Activated B cell treated with CpG ODN at 0.5 μM for 24 hours (primary cell): Measurements from ENCODE around the gene MDM4. TPM values are rescaled to one million over a fixed set of nuclear protein-coding genes. Genes with fewer than 3 reads are reported as not detected.

ENCODE experiments used
- ATAC-seq: fragments of 200-7000 bp; cut with Tn5 transposase; one replicate; pipeline ENCODE4 v1.10.0; 2021; ENCODE audit warnings: low read depth, mild to moderate bottlenecking, moderate library complexity
- CTCF ChIA-PET: fragments of 350-600 bp; sonication (Branson Sonifier 250); formaldehyde crosslinking; loops from one replicate; lab custom pipeline; 2021; ENCODE audit warnings: antibody characterized with exemption; lab: Charles Lee
- POLR2A ChIA-PET: fragments of 350-600 bp; sonication (Branson Sonifier 250); formaldehyde crosslinking; loops from one replicate; lab custom pipeline; 2021; ENCODE audit warnings: antibody characterized with exemption; lab: Charles Lee
- DNase-seq: peaks from one replicate; pipeline ENCODE4 v3.0.0; 2022
- H3K27ac Mint-ChIP-seq: one replicate; pipeline ENCODE4 v1.8.0; 2020; ENCODE audit warnings: mixed read lengths
- H3K27me3 Mint-ChIP-seq: one replicate; pipeline ENCODE4 v1.8.0; 2021; ENCODE audit warnings: mixed read lengths
- H3K36me3 Mint-ChIP-seq: one replicate; pipeline ENCODE4 v1.8.0; 2021; ENCODE audit warnings: low read depth, mixed read lengths
- H3K4me1 Mint-ChIP-seq: one replicate; pipeline ENCODE4 v1.8.0; 2021; ENCODE audit warnings: mixed read lengths
- H3K4me3 Mint-ChIP-seq: one replicate; pipeline ENCODE4 v1.8.0; 2020; ENCODE audit warnings: mild to moderate bottlenecking, mixed read lengths
- H3K9me3 Mint-ChIP-seq: one replicate; pipeline ENCODE4 v1.8.0; 2020; ENCODE audit warnings: mixed read lengths
- intact Hi-C: fragments of 100-400 bp; cut with micrococcal nuclease; formaldehyde crosslinking; loops from one replicate; pipeline ENCODE4 v1.15.1; 2024
- total RNA-seq: library from RNA; stranded (reverse); gene quantifications from 2 replicates; pipeline ENCODE4 v1.2.3, GENCODE V29; 2022
- TF ChIP-seq, protein P1 (sequence below): fragments of 200-600 bp; IDR thresholded peaks from one replicate; pipeline ENCODE4 v1.8.0; 2022; ENCODE audit warnings: antibody characterized with exemption, mild to moderate bottlenecking

The MDM4 gene
- total RNA-seq, 1 donor from 2014 or later = 264 TPM

DNA sequence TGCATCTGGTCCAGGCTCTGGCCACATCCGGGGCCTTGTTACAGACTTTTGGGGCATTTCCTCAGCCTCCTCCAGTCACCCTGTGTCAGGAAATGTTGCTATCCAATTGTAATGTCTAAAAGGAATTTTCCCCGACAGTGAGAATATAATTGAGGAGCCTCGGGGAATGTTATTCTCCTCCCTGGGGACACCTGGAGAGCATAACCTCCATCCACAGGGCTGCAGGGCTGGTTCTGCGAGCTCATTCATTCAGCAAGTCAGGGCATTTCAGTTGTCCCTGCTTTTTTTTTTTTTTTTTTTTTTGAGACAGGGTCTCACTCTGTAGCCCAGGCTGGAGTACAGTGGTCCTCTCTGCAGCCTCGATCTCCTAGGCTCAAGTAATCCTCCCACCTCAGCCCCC is 72.6 kb downstream of the MDM4 start:
- TF ChIP-seq, protein P1, sequence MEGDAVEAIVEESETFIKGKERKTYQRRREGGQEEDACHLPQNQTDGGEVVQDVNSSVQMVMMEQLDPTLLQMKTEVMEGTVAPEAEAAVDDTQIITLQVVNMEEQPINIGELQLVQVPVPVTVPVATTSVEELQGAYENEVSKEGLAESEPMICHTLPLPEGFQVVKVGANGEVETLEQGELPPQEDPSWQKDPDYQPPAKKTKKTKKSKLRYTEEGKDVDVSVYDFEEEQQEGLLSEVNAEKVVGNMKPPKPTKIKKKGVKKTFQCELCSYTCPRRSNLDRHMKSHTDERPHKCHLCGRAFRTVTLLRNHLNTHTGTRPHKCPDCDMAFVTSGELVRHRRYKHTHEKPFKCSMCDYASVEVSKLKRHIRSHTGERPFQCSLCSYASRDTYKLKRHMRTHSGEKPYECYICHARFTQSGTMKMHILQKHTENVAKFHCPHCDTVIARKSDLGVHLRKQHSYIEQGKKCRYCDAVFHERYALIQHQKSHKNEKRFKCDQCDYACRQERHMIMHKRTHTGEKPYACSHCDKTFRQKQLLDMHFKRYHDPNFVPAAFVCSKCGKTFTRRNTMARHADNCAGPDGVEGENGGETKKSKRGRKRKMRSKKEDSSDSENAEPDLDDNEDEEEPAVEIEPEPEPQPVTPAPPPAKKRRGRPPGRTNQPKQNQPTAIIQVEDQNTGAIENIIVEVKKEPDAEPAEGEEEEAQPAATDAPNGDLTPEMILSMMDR = no peak
- peaks cover 5% of the 10 kb centered on the region for H3K36me3 Mint-ChIP-seq
- intact Hi-C loops = no loop called here
- DNase-seq = no peak
- H3K27ac Mint-ChIP-seq = no peak overlapping the region
- peaks cover 23% of the 10 kb centered on the region for H3K4me1 Mint-ChIP-seq
- H3K27me3 Mint-ChIP-seq = no peaks in the 10 kb centered on the region
- no peak overlapping the region for H3K4me3 Mint-ChIP-seq
- ATAC-seq = no peak
- ChIA-PET POLR2A (interaction anchor here (0.7 kb wide), 1 partner anchor 9 kb away, joined by 5 read pairs; no protein-coding TSS in a partner anchor), CTCF (interaction anchor here (0.7 kb wide), 1 partner anchor 218 kb away, joined by 3 read pairs; no protein-coding TSS in a partner anchor)
- no peaks in the 10 kb centered on the region for H3K9me3 Mint-ChIP-seq

DNA sequence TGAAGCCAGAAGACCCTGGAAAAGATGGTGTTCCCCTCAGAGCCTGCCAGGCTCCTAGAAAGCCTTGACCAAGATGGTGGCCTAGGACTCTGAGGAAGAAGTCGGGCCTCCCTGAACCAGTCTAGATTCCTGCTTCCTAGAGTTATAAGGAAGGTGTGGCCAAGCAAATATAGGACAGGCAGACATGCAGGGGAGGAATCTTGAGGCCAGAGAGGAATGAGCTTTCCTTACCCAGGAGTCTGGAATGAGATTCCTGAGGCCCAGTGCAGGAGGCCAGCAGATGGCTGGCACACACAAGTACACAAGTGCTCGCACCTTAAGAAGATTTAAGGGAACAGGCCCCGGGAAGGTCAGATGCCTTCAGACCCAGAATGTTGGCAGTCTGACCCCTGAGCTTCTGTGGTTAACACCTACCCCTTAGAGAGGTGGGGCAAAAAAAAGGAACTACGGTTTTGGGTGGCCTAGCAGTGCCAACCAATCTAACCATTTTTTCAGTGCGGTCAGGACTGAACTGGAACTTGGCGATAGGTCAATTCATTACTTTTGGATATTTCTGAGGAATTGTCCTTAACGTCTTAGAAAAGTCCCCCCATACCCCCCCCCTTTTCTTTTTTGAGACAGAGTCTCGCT is 73.3 kb downstream of the MDM4 start:
- H3K4me3 Mint-ChIP-seq = no peak overlapping the region
- intact Hi-C loops = no loop called here
- H3K27me3 Mint-ChIP-seq = no peaks in the 10 kb centered on the region
- peaks cover 5% of the 10 kb centered on the region for H3K36me3 Mint-ChIP-seq
- H3K4me1 Mint-ChIP-seq = peaks cover 19% of the 10 kb centered on the region
- DNase-seq = no peak
- no peak overlapping the region for H3K27ac Mint-ChIP-seq
- TF ChIP-seq, protein P1 = no peak
- no peaks in the 10 kb centered on the region for H3K9me3 Mint-ChIP-seq
- POLR2A ChIA-PET = no interaction called here
- CTCF ChIA-PET = no interaction called here
- peak; percentile 28 for ATAC-seq

DNA sequence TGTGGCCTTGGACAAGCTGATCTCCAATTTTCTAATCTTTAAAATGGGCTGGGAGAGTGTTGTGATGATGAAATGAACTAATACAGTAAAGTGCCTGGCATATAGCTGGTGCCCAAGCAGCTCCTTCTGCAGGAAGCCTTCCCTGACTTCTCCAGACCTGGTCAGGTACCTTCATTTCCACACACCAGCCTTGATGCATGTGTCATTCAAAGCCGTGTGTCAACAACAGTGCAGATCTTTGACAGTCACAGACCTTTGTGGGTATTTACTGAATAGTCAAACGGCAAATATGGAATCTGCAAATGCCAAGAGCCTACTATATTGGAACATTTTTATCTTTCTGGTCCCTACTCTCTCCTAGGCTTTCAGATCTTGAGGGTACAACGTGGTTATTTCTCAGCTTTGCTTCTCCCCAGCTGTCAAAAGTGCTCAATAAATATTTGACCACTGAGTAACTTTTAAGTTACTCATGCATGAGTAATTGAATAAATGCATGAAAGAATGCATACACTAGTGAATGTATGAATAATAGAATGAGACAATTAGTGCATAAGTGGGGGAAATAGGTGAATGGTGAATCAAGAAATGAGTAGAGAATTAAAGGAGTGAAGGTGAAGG is 75.4 kb downstream of the MDM4 start:
- Mint-ChIP-seq H3K27ac (no peak overlapping the region), H3K4me1 (peaks cover 9% of the 10 kb centered on the region), H3K36me3 (peaks cover 13% of the 10 kb centered on the region), H3K4me3 (no peak overlapping the region), H3K27me3 (no peaks in the 10 kb centered on the region), H3K9me3 (no peaks in the 10 kb centered on the region)
- no peak for ATAC-seq
- ChIA-PET POLR2A (no interaction called here), CTCF (no interaction called here)
- no peak for DNase-seq
- TF ChIP-seq, protein P1 = no peak
- intact Hi-C loops = no loop called here

DNA sequence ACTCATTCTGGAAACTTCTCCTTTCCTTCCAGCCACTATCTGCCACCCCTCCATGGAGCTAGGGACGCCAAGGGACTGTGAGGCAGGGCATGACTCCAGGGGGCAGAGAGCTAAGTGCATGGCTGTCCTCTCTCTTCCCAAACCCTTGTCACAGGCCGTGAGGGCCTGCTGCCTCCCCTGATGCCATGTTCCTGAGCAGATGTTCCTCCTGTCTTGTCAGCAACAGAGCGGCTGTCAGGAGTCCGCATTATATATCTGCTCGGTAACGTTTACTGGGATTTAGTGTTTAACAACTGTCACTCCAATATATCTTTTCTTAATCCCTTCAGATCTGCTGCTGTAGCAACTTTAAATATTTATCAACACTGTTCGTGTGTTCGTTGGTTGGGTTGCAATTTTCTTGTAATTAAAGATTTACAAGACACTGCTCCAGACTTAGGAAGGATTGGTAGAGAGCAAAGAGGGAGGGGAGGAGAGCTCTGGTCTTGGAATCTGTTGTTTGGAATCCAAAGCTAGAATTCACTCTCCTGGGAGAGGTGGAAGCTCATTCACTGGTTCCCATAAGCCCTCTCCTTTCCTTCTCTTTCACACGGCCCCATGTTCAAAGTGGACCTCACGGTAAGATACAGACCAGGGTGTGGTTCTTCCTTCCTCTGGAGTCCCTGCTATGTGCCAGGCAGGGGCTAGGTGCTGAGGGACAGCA is 76.2 kb downstream of the MDM4 start:
- CTCF ChIA-PET = no interaction called here
- no peak for ATAC-seq
- no peaks in the 10 kb centered on the region for H3K27me3 Mint-ChIP-seq
- TF ChIP-seq, protein P1 = no peak
- no peak overlapping the region for H3K27ac Mint-ChIP-seq
- DNase-seq = no peak
- POLR2A ChIA-PET = no interaction called here
- no peak overlapping the region for H3K4me3 Mint-ChIP-seq
- no peaks in the 10 kb centered on the region for H3K9me3 Mint-ChIP-seq
- intact Hi-C loops = no loop called here
- peaks cover 9% of the 10 kb centered on the region for H3K4me1 Mint-ChIP-seq
- H3K36me3 Mint-ChIP-seq = peaks cover 17% of the 10 kb centered on the region

DNA sequence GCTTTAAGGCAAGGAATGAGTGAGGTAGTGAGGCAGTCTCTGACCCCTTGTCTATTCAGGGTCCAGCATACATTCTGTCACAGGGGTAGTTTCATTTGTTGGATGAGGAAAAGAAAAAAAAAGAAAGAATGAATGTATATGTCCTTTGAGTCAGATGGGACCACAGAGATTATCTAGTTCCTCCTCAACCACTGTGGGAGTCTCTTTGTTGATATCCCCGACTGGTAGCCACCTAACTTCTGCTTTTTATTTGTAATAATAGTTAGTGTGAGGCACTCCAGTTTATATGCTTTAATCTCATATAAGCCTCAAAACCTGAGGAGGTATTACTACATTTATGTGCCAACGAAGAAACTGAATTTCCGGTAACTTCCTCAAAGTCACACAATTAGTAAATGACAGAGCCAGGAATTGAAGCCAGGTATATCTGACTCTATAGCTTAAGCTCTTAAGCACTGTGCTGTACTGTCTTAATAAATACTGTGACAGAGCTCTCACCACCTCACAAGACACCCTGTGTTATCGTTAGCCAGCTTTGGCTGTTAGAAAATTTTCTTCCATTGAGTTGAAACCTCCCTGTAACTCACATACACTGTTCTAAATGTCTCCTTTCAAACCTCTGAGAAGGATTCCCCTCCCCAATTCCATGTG is 82.2 kb downstream of the MDM4 start:
- Mint-ChIP-seq H3K27me3 (no peaks in the 10 kb centered on the region), H3K27ac (no peak overlapping the region), H3K4me3 (no peak overlapping the region), H3K4me1 (peaks cover 11% of the 10 kb centered on the region), H3K36me3 (peaks cover 31% of the 10 kb centered on the region), H3K9me3 (no peaks in the 10 kb centered on the region)
- ChIA-PET CTCF (no interaction called here), POLR2A (no interaction called here)
- DNase-seq (no peak), ATAC-seq (no peak)
- TF ChIP-seq, protein P1 = no peak
- intact Hi-C loops = no loop called here
